IPS-18c (cell line): ENCODE results near the gene ZG16B.

ENCODE experiments used
- H3K4me3 ChIP-seq: 2 replicates; pipeline ENCODE4 v1.7.0; 2013; ENCODE audit warnings: low read depth, mild to moderate bottlenecking, low read length, moderate library complexity; ENCODE audit not compliant: insufficient read depth
- H3K9me3 ChIP-seq: one replicate; pipeline ENCODE4 v1.6.1; 2013; ENCODE audit warnings: mild to moderate bottlenecking, low read length, moderate library complexity; ENCODE audit not compliant: control insufficient read depth, insufficient read depth

Gene ZG16B

DNA sequence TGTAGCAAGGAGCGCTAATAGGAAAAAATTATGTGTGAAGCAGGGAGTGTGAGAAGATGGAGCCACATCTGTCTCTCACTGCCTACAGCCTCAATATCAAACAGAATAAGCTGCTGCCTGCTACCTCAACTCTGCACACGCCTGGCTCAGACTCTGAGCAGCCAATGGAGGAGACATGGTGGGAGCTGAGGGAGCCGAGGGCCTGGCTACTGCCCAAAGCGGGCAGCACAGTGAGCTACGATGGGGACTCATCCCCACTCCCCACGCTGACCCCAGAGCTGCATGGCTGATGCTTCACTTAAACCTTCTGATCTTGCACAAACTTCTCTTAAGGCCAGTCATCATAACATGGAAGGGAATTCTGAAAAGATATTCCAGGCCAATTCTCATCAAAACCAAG is 41.8 kb downstream of the ZG16B start:
- no peaks in the 10 kb centered on the region for H3K9me3 ChIP-seq
- no peak overlapping the region for H3K4me3 ChIP-seq

DNA sequence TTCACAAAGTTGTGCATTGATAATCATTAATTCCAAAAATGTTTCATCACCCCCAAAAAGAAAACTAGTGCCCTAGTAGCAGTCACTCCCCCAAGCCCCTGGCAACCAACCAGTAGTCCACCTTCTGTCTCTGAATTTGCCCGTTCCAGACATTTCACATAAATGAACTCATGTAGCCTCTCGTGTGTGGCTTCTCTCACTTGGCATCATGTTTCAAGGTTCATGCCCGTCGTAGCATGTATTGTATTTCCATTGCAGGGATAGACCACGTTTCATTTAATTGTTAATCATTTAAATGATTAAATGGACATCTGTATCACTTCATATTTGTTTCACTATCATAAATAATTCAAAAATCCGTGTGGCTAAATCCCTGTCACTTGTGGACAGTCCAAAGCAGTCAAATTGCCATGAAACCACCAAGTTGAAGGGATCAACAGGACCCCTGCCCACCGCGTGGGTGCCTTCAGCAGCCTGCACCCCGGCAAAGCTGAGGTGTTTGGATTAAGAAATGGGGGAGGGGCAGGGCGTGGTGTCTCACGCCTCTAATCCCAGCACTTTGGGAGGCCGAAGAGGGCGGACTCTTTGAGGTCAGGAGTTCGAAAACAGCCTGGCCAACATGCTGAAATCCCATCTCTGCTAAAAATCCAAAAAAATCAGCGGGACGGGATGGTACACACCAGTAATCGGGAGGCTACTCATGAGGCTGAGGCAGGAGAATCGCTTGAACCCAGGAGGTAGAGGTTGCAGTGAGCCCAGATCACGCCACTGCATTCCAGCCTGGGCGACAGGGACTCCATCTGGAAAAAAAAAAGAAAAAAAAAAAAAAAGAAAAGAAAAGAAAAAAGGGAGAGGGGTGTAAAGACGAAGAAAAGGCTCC is 44.2 kb downstream of the ZG16B start:
- no peak overlapping the region for H3K4me3 ChIP-seq
- H3K9me3 ChIP-seq: no peaks in the 10 kb centered on the region

DNA sequence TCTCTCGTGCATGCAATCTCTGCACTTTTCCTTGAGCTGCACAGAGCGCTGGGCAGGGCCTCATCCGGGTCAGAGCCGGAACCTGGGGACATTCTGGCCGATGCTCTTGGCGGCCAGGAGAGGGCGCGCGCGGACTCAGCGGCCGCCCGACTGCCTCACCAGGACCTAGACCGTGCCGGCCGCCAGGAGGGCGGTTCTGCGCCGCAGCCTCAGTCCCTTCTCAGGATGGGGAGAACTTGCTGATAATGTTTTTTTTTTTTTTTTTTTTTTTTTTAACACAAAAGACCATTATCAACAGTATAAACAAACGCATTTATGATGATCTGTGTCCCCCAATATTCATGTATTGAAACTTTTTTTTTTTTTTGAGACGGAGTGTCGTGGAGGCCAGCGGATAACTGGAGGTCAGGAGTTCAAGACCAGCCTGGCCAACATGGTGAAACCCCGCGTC is 44.8 kb downstream of the ZG16B start:
- Histone ChIP-seq H3K9me3 (peaks cover 5% of the 10 kb centered on the region), H3K4me3 (no peak overlapping the region)

DNA sequence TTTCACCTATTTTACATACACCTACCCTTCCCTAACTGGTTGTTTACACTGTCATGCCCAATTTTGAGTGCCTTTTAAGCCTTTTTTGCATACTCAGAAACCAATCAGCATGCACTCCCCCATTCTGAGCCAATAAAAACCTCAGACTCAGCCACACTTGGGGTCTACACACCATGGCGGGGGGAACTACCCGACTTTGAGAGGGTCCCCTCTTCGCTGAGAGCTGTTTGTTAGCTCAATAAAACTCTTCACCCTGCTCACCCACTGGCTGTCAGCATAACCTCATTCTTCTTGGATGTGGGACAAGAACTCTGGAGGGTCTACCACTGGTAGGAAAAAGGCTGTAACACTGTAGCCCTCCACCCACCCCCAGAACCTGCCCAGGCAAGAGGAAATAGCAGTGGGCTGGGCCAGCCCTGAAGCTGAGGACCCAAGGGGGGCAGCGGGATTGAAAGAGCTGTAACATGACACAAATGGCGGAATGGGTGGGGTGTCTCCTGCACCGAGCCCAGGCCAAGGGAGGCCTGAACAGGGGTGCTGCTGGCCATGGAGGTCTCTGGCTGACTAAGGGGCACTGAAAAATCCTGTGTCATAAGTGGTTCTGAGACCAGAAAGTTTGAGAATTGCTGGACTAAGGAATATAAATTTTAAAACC is 49.9 kb downstream of the ZG16B start:
- Histone ChIP-seq H3K4me3 (no peak overlapping the region), H3K9me3 (peaks cover 7% of the 10 kb centered on the region)
